ENCODE data around the gene CCDC88A. TPM values are rescaled to one million over a fixed set of nuclear protein-coding genes. Genes with fewer than 3 reads are reported as not detected.
A peak's percentile ranks its signal among the peaks of the same experiment; 100 is the strongest.
"Not testable (repeated sequence)": the region's sequence is repeated elsewhere in the genome, so short reads cannot be mapped to it uniquely, and the experiment has no call there.

The CCDC88A gene
- total and polyA plus RNA-seq, 7 donors, result 5.4 to 72.8 (median 33.8) TPM

DNA sequence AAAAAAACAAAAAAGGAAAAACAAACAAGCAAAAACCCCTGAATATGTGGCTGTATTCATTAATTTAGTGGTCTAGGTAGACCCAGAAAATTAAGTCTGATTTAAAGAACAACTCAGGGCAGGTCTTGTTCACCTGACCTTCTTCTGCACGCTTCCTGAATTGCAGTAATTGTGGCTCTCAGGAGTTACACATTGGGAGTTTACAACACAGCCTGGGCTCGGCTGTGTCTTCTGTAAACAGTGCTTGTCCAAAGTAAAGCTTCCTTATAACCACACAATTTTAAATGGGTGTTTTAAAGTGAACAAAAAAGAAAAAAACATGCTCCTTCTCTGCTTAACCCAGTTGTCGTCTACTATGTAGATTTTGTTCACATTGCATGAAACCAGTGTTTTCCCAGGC is 142.3 kb downstream of the CCDC88A start:
- Histone ChIP-seq H3K27me3 (no peaks in the 10 kb centered on the region), H3K4me3 (no peak overlapping the region), H3K36me3 (no peaks in the 10 kb centered on the region), H3K9me3 (no peaks in the 10 kb centered on the region), H3K4me1 (peaks cover 0 to 5% (median 0%) of the 10 kb centered on the region in 4 donors), H3K27ac (no peak overlapping the region)
- WGBS, 2 donors, result 12 to 52% methylated on average over 3 of the region's 3 CpGs
- no peak for DNase-seq
- TF ChIP-seq, protein P1, sequence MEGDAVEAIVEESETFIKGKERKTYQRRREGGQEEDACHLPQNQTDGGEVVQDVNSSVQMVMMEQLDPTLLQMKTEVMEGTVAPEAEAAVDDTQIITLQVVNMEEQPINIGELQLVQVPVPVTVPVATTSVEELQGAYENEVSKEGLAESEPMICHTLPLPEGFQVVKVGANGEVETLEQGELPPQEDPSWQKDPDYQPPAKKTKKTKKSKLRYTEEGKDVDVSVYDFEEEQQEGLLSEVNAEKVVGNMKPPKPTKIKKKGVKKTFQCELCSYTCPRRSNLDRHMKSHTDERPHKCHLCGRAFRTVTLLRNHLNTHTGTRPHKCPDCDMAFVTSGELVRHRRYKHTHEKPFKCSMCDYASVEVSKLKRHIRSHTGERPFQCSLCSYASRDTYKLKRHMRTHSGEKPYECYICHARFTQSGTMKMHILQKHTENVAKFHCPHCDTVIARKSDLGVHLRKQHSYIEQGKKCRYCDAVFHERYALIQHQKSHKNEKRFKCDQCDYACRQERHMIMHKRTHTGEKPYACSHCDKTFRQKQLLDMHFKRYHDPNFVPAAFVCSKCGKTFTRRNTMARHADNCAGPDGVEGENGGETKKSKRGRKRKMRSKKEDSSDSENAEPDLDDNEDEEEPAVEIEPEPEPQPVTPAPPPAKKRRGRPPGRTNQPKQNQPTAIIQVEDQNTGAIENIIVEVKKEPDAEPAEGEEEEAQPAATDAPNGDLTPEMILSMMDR (IDR thresholded peaks at IDR 0.05), result no peak
- TF ChIP-seq POLR2AphosphoS5 (IDR thresholded peaks at IDR 0.05) (no peak), POLR2A (IDR thresholded peaks at IDR 0.05) (no peak), EP300 (IDR thresholded peaks at IDR 0.05) (no peak)
- intact Hi-C loops (cut with DNase I), result no loop called here

DNA sequence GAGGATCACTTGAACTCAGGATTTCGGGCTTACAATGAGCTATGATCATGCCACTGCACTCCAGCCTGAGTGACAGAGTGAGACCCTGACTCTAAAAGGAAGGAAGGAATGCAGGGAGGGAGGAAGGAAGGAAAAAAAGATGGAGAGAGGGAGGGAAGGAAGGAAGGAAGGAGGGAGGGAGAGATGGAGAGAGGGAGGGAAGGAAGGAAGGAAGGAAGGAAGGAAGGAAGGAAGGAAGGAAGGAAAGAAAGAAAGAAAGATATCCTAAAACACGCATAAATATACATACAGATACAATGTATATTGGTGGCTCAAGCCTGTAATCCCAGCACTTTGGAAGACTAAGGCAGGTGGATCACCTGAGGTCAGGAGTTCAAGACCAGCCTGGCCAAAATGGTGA is 145.3 kb downstream of the CCDC88A start:
- intact Hi-C loops (cut with DNase I); H3K4me1 ChIP-seq; H3K36me3 ChIP-seq; H3K27ac ChIP-seq; H3K4me3 ChIP-seq; H3K9me3 ChIP-seq; H3K27me3 ChIP-seq; DNase-seq: not testable (repeated sequence)
- 93 to 94% methylated on average over 2 of the region's 2 CpGs for WGBS, 2 donors

DNA sequence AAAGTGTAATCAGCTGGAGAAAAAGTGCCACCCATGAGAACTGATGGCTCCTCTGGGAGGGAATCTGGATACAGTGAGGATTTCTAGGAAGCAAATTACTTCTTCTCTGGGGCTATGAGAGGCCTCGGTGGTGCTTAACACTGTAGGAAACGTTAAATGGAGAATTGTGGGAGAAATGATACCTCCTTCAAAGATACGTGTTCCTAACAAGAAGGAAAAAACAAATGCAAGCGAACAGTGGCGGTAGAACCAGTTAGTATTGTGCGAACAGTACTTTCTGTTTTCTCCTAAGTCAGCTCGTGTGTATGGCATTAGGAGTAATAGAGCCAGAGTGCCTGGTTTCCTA is 150.0 kb downstream of the CCDC88A start:
- DNase-seq, result no peak
- Histone ChIP-seq H3K27ac (peak overlapping the region; percentile 86 to 90 (median 87)), H3K36me3 (peaks cover 0 to 26% (median 2%) of the 10 kb centered on the region in 4 donors), H3K4me3 (peak overlapping the region; percentile 55 to 73 (median 67)), H3K4me1 (peaks cover 0 to 18% (median 14%) of the 10 kb centered on the region in 4 donors), H3K9me3 (no peaks in the 10 kb centered on the region), H3K27me3 (no peaks in the 10 kb centered on the region)
- TF ChIP-seq EP300 (IDR thresholded peaks at IDR 0.05), result no peak
- no peak for TF ChIP-seq POLR2AphosphoS5 (IDR thresholded peaks at IDR 0.05)
- TF ChIP-seq, protein P1 (IDR thresholded peaks at IDR 0.05), result no peak
- TF ChIP-seq POLR2A (IDR thresholded peaks at IDR 0.05), result no peak
- intact Hi-C loops (cut with DNase I), result loop anchor here (2.0 to 5.0 kb wide), 2 partner anchors 37 to 148 kb away; partner anchors contain the start of genes CCDC88A, CLHC1 and RPS27A
- WGBS, 2 donors, result 28 to 30% methylated on average over 7 of the region's 7 CpGs

DNA sequence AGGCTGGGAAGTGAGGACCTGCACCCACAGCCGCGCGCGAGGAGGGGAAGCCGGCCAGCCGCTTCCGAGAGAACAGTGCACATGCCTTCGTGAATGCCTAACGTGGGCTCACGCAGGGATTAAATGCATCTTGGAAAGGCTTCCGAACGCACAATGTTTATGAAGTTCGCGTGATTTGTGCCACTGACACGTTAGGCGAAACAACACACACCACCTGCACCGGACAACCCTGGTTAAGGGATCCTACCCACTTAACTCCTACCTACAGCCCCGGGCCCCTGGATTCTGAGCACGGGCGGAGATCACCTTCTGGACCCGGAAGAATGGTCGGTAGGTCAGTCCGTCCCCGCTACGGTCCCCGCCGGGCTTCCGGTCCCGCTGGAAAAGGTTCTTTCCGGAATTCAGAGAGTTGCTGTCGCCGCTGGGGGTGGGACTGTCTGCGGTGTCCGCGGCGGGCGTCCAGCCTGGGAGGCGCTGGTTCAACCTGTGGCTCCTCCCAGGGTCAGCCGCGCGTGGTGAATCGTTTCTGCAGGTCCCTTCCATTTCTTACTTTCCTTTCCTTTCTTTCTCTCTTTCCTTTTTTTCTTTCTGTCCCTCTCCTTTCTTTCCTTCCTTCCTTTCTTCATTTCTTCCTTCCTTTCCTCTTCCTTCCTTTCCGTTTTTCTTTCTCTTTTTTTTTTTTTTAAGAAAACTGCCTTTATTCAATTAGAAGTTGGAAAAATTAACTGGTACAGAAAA is 150.6 kb downstream of the CCDC88A start, which contains the start of gene MTIF2:
Gene MTIF2, minus strand, starts transcription at position 325 of the 738 bp plus-strand sequence. CDS start 5,373 bp downstream, outside the sequence.
- intact Hi-C loops (cut with DNase I), result loop anchor here (2.0 to 5.0 kb wide), 2 partner anchors 36 to 148 kb away; partner anchors contain the start of genes CCDC88A, CLHC1 and RPS27A
- Histone ChIP-seq H3K4me1 (peaks cover 0 to 18% (median 14%) of the 10 kb centered on the region in 4 donors), H3K27ac (peak within 1 kb of the TSS; percentile 86 to 90 (median 87)), H3K27me3 (no peaks in the 10 kb centered on the region), H3K4me3 (peak within 1 kb of the TSS; percentile 55 to 73 (median 67)), H3K36me3 (peaks cover 0 to 32% (median 2%) of the 10 kb centered on the region in 4 donors), H3K9me3 (no peaks in the 10 kb centered on the region)
- WGBS, 2 donors, result 0% methylated on average over 43 of the region's 43 CpGs
- peak; percentile 97 for DNase-seq
- TF ChIP-seq POLR2A (IDR thresholded peaks at IDR 0.05), result peak; percentile 16 to 31
- TF ChIP-seq, protein P1 (IDR thresholded peaks at IDR 0.05), result no peak
- peak; percentile 36 to 79 (median 74) for TF ChIP-seq POLR2AphosphoS5 (IDR thresholded peaks at IDR 0.05)
- peak in 1 of 4 donors; percentile 14 for TF ChIP-seq EP300 (IDR thresholded peaks at IDR 0.05)

DNA sequence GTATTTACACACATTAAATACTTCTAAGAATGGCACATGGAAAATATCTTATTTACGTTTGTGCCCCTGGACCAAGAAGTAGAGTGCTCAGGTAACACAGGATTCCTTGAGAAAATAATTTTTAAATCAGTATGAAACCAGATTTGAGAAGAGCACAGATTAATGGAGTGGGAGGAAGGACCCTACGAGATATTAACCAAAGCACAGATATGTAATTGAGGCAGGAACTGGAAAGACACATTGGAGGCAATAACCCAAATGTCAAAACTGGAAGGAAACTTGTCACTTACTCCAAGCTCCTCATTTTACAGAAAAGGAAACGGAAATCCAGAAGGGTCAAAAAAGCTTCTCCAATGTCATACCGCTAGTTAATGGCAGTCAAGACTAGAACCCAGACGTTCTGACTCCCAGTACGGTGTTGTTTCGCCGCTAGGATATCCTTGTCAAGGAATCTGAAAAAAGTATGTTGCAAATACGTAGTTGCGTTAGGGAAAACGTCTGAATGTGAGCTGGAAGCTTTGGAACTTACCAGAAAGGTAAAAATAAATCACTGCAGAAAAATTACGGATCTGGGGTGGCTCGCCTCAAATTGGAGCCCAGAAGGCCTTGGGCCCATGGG is 151.3 kb downstream of the CCDC88A start:
- DNase-seq, result no peak
- 6 to 18% methylated on average over 13 of the region's 13 CpGs for WGBS, 2 donors
- H3K27ac ChIP-seq, result peak overlapping the region; percentile 86 to 90 (median 87)
- intact Hi-C loops (cut with DNase I), result loop anchor here (2.0 to 5.0 kb wide), 2 partner anchors 36 to 149 kb away; partner anchors contain the start of genes CCDC88A, CLHC1 and RPS27A
- TF ChIP-seq POLR2AphosphoS5 (IDR thresholded peaks at IDR 0.05), result no peak
- no peak for TF ChIP-seq POLR2A (IDR thresholded peaks at IDR 0.05)
- TF ChIP-seq EP300 (IDR thresholded peaks at IDR 0.05), result no peak
- TF ChIP-seq, protein P1 (IDR thresholded peaks at IDR 0.05), result no peak
- peaks cover 0 to 18% (median 14%) of the 10 kb centered on the region in 4 donors for H3K4me1 ChIP-seq
- no peaks in the 10 kb centered on the region for H3K27me3 ChIP-seq
- H3K36me3 ChIP-seq, result peaks cover 0 to 39% (median 4%) of the 10 kb centered on the region in 4 donors
- H3K9me3 ChIP-seq, result no peaks in the 10 kb centered on the region
- peak overlapping the region; percentile 55 to 73 (median 67) for H3K4me3 ChIP-seq

DNA sequence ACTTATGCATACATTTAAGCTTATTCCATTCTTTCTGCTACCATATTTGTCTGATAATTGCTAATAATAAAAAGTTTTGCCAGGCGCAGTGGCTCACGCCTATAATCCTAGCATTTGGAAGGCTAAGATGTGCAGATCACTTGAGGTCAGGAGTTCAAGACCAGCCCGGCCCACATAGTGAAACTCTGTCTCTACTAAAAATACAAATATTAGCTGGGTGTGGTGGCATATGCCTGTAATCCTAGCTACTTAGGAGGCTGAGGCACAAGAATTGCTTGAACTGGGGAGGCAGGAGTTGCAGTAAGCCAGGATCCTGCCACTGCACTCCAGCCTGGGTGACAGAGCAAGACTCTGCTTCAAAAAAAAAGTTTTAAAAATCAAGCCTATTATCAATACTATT is 160.1 kb downstream of the CCDC88A start:
- H3K36me3 ChIP-seq, result peaks cover 7 to 88% (median 16%) of the 10 kb centered on the region in 4 donors
- WGBS, 2 donors, result 81 to 87% methylated on average over 3 of the region's 3 CpGs
- H3K9me3 ChIP-seq; DNase-seq; H3K27me3 ChIP-seq; H3K4me1 ChIP-seq; H3K27ac ChIP-seq; intact Hi-C loops (cut with DNase I); H3K4me3 ChIP-seq: not testable (repeated sequence)
